A673 (cell line): Measurements from ENCODE around the gene S100A10. TPM values are rescaled to one million over a fixed set of nuclear protein-coding genes. Genes with fewer than 3 reads are reported as not detected.

Experiments used
- BruUV-seq: library from RNA; stranded (reverse); fragments of 400-500 nt; replicated peaks from 2 replicates; lab custom pipeline; 2021; lab: Mats Ljungman, UMichigan
- CTCF ChIA-PET: fragments of 300-600 bp; sonication (Branson Sonifier 250); formaldehyde crosslinking; loops from one replicate; lab custom pipeline; 2022; ENCODE audit warnings: antibody characterized with exemption; lab: Charles Lee
- POLR2A ChIA-PET: fragments of 300-600 bp; sonication (Branson Sonifier 250); formaldehyde crosslinking; loops from one replicate; lab custom pipeline; 2022; ENCODE audit warnings: antibody characterized with exemption; ENCODE audit not compliant: low non-redundant PET; lab: Charles Lee
- DNase-seq: peaks from one replicate; pipeline ENCODE4 v3.0.0-alpha.2; 2015; ENCODE audit warnings: low spot score
- H3K27ac ChIP-seq: fragments of 200-600 bp; sonication (generic); 2 replicates; pipeline ENCODE4 v1.5.1; 2016; ENCODE audit warnings: mixed run types, low read depth, mild to moderate bottlenecking, mixed read lengths, antibody characterized with exemption, low read length; ENCODE audit not compliant: poor library complexity, severe bottlenecking
- H3K27me3 ChIP-seq: fragments of 200-600 bp; sonication (generic); replicated peaks from 2 replicates; pipeline ENCODE4 v1.6.1; 2017; ENCODE audit warnings: mixed run types, low read depth, mild to moderate bottlenecking, mixed read lengths, antibody characterized with exemption, low read length; ENCODE audit not compliant: insufficient read depth, poor library complexity
- H3K36me3 ChIP-seq: fragments of 200-600 bp; sonication (generic); 2 replicates; pipeline ENCODE4 v1.6.1; 2016; ENCODE audit warnings: mixed run types, mild to moderate bottlenecking, mixed read lengths, antibody characterized with exemption, low read length; ENCODE audit not compliant: insufficient read depth, poor library complexity, severe bottlenecking
- H3K4me1 ChIP-seq: fragments of 200-600 bp; sonication (generic); 2 replicates; pipeline ENCODE4 v1.6.1; 2017; ENCODE audit warnings: mixed run types, mild to moderate bottlenecking, mixed read lengths, antibody characterized with exemption, low read length; ENCODE audit not compliant: insufficient read depth, poor library complexity, severe bottlenecking
- H3K4me3 ChIP-seq: fragments of 200-600 bp; sonication (generic); 2 replicates; pipeline ENCODE4 v1.5.1; 2016; ENCODE audit warnings: low read depth, mixed run types, mild to moderate bottlenecking, mixed read lengths, low read length; ENCODE audit not compliant: poor library complexity, severe bottlenecking
- H3K9me3 ChIP-seq: fragments of 200-600 bp; sonication (generic); 2 replicates; pipeline ENCODE4 v1.6.1; 2016; ENCODE audit warnings: mixed run types, low read depth, mild to moderate bottlenecking, mixed read lengths, antibody characterized with exemption, low read length; ENCODE audit not compliant: poor library complexity, severe bottlenecking
- CTCF ChIP-seq: fragments of 300-800, 200-600 bp; sonication (generic); conservative IDR thresholded peaks from 2 replicates; pipeline ENCODE4 v1.5.1; 2017; ENCODE audit warnings: low read depth, mild to moderate bottlenecking, antibody characterized with exemption, low read length, moderate library complexity, mixed read lengths
- EZH2 ChIP-seq: fragments of 200-600 bp; sonication (generic); IDR thresholded peaks from 2 replicates; pipeline ENCODE4 v1.6.1; 2017; ENCODE audit warnings: borderline replicate concordance, low read depth, mild to moderate bottlenecking, mixed read lengths, antibody characterized with exemption, low read length; ENCODE audit not compliant: poor library complexity, severe bottlenecking
- intact Hi-C: fragments of 100-400 bp; cut with micrococcal nuclease; formaldehyde crosslinking; loops from one replicate; pipeline ENCODE4 v1.10.0; 2022; ENCODE audit not compliant: unreplicated experiment
- total RNA-seq: library from RNA; stranded (reverse); gene quantifications from 2 replicates; pipeline ENCODE4 v1.2.3, GENCODE V29; 2021

Gene S100A10
- total RNA-seq, 1 experiment from 2014 or later: 42.4 TPM

- H3K27ac ChIP-seq: no peak overlapping the region
- ChIA-PET POLR2A (no interaction called here), CTCF (interaction anchor here (0.6 to 0.8 kb wide), 3 partner anchors 34 to 460 kb away, joined by 3 to 4 read pairs (median 3); no protein-coding TSS in a partner anchor)
- no TSS peak for BruUV-seq
- no peaks in the 10 kb centered on the region for H3K9me3 ChIP-seq
- no peaks in the 10 kb centered on the region for H3K4me1 ChIP-seq
- no peaks in the 10 kb centered on the region for H3K36me3 ChIP-seq
- intact Hi-C loops: no loop called here
- peaks cover 52% of the 10 kb centered on the region for H3K27me3 ChIP-seq
- TF ChIP-seq EZH2 (no peak), CTCF (0 out of 2 replicates have a peak, but pooled peaks have one; percentile 30)
- H3K4me3 ChIP-seq: no peak overlapping the region
- peak; percentile 29 for DNase-seq
Measured at GRCh38 chr1:152003846-152004442, 10.3 kb upstream of the S100A10 start.

- POLR2A ChIA-PET: no interaction called here
- no peaks in the 10 kb centered on the region for H3K4me1 ChIP-seq
- H3K9me3 ChIP-seq: no peaks in the 10 kb centered on the region
- TF ChIP-seq EZH2 (no peak), CTCF (no peak)
- DNase-seq: no peak
- H3K27me3 ChIP-seq: peaks cover 43% of the 10 kb centered on the region
- no peaks in the 10 kb centered on the region for H3K36me3 ChIP-seq
- no peak overlapping the region for H3K27ac ChIP-seq
- CTCF ChIA-PET: interaction anchor here (0.8 to 3.7 kb wide), 2 partner anchors 33 to 35 kb away, joined by 3 to 25 read pairs; no protein-coding TSS in a partner anchor
- no peak overlapping the region for H3K4me3 ChIP-seq
- intact Hi-C loops: no loop called here
- no TSS peak for BruUV-seq
Measured at GRCh38 chr1:152002960-152003359, 9.3 kb upstream of the S100A10 start.

GRCh38 chr1:152001631-152002584, 8.2 kb upstream of the S100A10 start:
- BruUV-seq: no TSS peak
- no peak for TF ChIP-seq EZH2
- TF ChIP-seq CTCF: peak; percentile 92
- intact Hi-C loops: loop anchor here (1.0 kb wide), 2 partner anchors 68 to 113 kb away; no protein-coding TSS in a partner anchor
- H3K27me3 ChIP-seq: peaks cover 33% of the 10 kb centered on the region
- no peaks in the 10 kb centered on the region for H3K9me3 ChIP-seq
- H3K4me3 ChIP-seq: no peak overlapping the region
- no peak overlapping the region for H3K27ac ChIP-seq
- ChIA-PET CTCF (interaction anchor here (0.6 to 3.7 kb wide), 21 partner anchors 11 to 1815 kb away, joined by 3 to 25 read pairs (median 4); no protein-coding TSS in a partner anchor), POLR2A (no interaction called here)
- no peaks in the 10 kb centered on the region for H3K4me1 ChIP-seq
- H3K36me3 ChIP-seq: no peaks in the 10 kb centered on the region
- peak; percentile 90 for DNase-seq
